ENCODE measurements around the gene TMEM167A. TPM values are rescaled to one million over a fixed set of nuclear protein-coding genes. Genes with fewer than 3 reads are reported as not detected.

TMEM167A gene
- total RNA-seq, 1 donor: 17.8 TPM

DNA sequence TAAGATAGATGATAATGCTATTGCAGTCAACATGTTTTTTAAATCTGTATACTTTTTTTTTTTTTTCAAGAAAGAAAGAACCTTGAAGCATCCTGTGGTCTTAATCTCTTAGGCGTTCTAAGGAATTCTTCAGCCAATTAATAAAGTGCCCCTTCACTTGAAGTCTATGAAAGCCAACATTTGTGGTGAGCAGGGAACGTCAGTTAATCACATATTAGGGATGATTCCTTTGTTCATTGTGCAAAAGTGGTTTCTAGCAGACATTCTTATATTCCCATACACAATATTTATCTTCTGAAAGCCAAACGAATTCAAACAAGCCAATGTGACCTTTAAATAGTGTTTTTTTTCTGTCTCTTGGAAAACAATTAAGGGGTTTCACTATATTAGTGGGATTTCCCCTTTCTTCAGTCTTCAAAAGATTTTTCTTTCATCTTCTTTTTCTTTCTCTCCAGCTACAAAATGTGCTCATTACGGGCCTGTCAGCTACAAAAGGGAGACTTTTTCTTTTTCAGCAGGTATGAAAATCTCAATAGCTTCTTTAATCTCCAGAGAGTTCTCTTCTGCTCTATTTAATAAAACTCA, 40.1 kb downstream of the TMEM167A start:
- DNase-seq (ENCODE audit: low read depth in 2 of 3, low spot score in 2 of 3): no peak

DNA sequence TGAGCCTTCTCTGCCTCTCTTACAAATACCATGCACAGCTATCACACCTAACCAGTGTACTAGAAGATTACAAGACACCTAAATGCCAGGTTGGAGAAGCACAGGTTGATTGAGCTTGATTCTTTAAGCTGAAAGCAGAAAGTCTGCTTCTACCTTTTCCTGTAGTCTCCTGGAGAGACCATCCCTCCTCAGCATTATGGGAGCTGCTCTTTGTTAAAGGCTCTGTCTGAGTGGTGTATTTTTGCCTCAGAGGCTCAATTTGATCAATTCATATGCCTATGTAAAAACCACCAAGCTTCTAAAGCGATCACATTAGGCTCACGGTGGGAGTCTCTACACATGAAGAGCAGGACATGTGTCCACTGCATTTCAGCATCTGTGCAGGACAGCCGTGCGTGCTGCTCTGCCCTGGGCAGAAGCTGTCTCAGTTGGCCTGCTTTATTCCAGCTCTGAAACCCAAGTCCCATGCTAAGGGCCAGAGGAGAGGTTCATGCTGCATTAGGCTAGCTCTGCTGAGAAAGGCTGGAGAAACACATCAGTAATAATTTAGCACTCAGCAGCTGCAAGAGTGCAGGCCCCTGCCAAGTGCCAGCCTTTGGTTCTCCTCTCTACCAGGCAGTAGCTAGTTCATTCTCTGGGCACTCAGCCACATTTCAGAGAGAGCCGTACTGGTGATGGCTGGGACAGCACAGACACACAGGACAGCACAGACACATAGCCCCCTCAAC, 41.7 kb downstream of the TMEM167A start:
- peak in 1 of 3 donors; percentile 59 for DNase-seq (ENCODE audit: low read depth in 2 of 3, low spot score in 2 of 3)

DNA sequence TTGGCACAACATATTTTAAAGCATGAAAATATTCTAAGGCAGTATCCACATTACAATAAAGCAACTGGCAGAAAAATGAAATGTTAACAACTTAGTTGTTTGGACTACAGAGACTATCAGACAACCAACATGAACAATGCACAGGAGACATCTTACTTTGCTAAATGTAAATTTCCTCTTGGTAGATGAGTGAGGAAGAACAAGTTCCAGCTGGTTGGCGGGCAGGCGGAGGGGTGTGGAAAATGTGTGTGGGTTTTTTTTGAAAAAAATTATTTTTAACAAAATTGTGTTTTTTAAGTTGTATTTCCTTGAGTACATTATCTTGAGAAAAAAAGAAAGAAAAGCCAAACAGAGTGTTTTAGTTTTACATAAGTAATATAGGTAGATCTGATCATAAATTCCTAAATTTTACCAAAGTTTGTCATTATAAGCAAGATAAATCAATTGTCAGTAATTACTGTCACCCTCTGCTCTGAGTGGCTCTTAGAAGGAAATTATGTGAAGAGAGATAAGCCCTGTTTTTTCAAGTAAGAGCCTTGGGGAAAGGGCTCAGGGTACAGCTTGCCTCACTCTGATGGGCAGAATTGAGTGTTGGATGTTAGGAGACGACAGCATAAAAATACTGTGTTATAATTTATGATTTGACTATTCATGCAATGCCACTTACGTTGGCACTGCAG, 42.5 kb downstream of the TMEM167A start:
- DNase-seq (ENCODE audit: low read depth in 2 of 3, low spot score in 2 of 3): peak in 2 of 3 donors; percentile 18 to 67

DNA sequence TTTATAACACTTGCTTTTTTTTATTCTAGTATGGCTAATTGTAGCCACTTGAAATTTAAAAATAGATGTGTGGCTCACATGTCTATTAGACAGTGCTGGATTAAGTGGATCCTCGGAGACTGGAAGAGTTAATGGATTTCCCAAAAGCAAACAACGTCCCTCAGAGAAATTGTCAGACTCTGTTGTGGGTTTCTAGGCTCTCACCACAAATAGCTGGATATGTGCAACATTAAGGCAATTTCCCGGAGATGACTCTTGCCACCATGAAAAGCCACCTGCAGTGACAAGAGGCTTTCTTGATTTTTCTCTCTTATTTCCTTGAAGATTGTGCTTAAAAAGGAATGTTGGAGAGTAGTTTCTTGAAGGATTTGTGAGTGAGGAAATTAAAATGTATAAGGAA, 43.2 kb downstream of the TMEM167A start:
- DNase-seq (ENCODE audit: low read depth in 2 of 3, low spot score in 2 of 3): no peak

DNA sequence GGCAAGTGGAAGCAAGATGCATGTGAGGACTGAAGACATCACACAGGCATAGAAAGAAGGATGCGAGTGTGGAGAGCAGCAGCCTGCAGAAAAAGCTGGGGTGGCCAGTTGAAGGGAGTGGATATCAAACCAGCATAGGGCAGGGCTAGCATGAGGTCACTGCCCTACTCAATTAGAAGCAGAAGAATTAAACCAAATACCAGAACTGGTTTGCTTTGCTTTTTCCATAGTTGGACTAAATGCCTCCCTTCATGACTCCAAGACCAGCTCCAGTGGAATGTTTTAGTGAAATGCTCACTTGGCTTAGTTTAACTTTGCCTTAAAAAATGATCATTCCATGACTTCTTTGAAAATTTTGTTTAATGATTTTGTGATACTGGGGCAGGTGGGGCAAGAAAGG, 45.8 kb downstream of the TMEM167A start:
- DNase-seq (ENCODE audit: low read depth in 2 of 3, low spot score in 2 of 3): no peak

DNA sequence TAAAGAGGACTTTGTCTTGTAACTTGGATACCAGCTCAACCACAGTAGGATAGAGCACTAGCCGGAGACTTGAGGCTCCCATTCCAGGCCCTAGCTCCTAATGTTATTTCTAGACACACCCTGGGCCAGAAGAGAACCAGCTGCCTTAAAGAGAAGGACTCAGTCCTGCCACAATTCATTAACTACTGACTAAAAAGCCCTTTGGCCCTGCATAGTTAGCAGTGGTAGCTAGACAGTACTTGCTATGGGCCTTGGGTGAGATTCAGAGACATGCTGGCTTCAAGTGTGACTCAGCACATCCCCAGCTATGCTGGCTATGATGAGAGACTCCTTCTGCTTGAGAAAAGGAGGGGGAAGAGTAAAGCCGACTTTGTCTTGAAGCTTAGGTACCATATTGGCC, 47.3 kb downstream of the TMEM167A start:
- DNase-seq (ENCODE audit: low read depth in 2 of 3, low spot score in 2 of 3): no peak

DNA sequence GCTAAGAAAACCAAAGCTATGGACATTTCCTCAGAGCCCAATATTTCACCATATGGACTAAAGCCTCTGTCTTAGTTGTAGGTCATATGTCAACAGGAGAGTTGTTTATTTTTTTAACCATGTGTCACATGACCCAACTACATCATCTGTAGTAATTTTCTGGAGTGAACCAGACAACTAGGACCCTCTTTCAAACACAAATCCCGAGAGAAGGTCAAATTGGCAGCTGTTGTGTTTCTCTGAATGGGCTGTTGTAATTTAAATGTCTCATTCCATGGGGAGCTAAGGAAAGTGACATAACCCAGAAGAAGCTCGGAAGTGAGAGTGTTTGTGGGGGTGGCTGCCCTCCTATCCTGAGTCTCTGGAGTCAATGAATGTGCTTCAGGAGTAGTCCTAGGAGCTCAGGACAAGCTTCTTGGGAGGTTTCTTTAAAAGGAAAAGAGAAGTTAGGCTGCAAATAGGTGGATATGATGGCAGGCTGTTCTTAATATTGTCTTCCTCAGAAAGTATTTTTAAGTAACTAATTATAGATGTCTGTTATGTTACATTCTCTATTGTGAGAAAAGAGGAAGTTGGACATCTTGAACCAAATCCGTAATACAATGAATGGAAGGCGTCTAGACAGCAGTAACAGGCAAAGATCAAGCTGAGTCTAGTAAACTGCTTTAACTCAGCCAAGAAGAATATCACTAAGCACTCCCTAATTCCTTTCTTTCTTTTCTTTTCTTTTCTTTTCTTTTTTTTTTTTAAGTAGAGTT, 50.1 kb downstream of the TMEM167A start:
- peak in 2 of 3 donors; percentile 40 to 88 for DNase-seq (ENCODE audit: low read depth in 2 of 3, low spot score in 2 of 3)

DNA sequence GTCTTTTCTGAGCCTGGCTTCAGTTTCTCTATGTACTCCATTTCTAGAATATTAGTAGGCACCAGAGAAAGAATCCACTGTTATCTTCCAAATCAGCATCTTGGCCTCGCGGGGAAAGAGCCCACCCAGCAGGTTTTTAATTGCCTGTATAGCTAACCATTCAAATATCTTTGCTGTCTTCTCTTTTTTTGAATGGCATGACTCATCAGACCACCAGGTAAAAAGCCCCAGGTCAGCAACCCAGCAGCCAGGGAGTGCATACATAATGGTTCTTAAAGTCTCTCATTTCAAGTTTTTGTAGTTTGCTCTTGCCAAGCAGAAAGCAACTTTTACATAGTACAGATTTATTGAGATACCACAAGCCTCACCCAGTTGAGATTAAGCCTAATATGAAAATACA, 50.7 kb downstream of the TMEM167A start:
- peak in 2 of 3 donors; percentile 15 to 28 for DNase-seq (ENCODE audit: low read depth in 2 of 3, low spot score in 2 of 3)

DNA sequence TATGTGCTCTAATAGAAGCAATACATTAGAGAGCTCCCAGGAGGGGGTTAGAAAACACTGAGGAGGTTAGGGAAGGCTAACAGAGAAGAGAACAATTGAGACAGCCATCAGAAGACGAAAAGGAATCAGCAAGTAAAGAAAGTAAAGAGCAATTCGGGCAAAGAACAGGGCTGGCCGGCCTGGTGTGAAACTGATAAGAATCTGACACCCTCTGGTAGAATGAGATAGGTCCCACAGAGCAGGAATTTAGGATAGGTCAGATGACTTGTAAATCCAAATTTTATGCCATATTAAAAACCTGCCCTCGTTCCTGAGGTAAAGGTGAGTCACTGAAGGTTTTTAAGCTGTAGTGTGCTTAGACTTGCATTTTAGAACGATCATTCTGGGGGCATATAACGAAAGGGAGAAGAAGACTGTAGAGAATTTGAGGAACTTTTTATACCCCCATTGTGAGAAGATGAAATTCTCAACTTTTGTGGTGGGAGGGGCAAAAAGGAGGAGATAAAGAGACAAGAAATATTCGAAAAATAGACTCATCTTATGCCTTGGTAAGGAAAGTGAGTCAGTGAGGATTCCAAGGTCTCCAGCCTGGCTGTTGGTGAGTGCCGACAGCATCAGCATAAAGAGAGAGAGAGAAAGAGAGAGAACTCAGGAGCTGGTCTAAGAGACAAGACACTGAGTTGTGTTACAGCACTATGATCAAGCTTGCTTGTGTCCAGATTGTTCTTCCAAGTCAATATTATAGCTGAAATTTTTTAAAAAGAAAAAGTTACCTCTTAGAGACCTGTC, 51.3 kb downstream of the TMEM167A start:
- no peak for DNase-seq (ENCODE audit: low read depth in 2 of 3, low spot score in 2 of 3)

DNA sequence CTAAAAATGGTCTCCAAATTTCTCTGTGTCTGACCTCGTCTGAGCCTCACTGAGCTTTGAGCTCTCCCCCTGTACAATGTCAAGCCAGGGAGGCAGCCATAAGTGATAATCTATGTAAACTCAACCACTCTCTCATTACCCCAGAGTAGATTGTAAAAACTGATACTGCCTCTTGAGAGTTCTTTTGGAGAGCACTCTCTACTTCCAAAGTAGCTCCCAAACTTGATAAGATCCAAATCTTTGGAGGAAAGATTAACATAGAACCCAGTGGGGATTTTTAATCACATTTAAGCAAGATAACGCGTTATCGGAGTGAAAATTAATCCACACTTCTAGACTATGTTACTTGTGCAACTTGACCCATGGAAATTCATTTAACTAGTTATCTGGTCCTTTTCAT, 54.9 kb downstream of the TMEM167A start:
- no peak for DNase-seq (ENCODE audit: low read depth in 2 of 3, low spot score in 2 of 3)

DNA sequence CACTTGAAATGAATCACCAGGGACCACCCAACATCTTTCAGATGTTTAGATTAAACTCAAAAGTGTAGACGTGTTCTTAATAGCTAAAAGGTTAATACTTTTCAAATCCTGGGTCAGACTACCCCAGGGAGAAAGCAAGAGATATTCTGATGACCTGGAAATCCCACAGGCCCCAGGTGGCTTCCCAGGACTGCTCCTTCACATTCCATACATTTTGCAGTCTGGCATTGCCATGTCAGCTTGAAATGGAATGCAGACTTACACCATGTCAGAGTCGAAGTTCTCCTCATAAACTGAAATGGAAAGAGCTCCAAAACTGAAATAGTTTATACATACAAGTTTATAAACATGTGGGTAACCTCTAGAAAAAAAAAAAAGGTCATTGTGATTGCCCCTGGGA, 61.5 kb downstream of the TMEM167A start:
- no peak for DNase-seq (ENCODE audit: low read depth in 2 of 3, low spot score in 2 of 3)

DNA sequence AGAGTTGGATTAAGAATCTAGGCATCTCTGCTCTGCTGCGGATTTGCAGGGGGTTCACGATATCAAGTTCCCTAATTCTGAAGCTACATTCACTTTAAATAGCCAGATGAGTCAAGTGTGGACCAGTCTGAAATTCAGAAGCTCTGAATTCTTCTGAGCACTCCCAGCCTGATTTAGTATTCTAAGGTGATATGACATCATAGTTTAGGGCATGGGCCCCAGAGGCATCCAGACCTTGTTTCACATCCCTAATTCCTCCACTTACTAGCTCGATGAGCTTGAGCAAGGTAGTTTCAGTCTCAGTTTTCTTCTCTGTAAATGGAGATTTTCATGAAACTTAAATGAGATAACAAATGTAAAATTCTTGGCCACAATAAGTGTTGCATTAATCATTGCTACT, 65.2 kb downstream of the TMEM167A start:
- no peak for DNase-seq (ENCODE audit: low read depth in 2 of 3, low spot score in 2 of 3)

DNA sequence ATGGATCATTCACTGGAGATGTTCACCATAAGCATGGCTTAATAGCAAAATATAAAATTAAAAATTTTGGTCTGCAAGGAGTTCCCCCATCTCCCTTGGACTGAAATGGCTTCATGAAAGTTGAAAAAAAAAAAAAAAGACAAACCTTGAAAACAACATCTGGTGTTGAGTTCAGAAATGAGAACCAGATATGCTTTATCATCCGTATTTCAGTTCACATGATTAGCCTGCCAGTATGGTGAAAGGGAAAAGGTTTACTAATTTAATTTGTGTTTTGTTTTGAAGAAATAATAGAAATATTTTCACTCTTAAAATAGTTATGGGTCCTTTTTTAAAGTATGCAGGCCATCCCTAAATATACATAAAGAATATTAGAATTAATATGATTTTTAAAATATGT, 67.8 kb downstream of the TMEM167A start:
- DNase-seq (ENCODE audit: low read depth in 2 of 3, low spot score in 2 of 3): no peak

DNA sequence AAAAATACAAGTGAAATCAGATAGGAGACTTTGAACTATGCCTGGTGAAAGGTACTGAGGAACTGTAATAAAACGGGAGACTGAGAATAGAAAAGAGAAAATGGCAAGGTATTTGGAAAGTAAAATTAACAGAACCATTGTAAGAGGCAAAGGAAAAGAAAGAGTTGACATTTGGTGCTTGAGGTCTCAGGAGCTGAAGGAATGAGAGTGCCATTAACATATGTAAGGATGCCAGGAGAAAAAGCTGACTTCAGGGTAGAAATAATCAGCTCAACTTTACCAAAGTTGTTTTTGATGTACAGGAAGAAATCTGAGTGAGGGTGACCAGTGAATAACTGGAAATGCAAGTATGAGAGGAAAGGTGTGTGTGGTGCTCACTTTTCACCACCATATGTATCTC, 69.4 kb downstream of the TMEM167A start:
- DNase-seq (ENCODE audit: low read depth in 2 of 3, low spot score in 2 of 3): no peak

DNA sequence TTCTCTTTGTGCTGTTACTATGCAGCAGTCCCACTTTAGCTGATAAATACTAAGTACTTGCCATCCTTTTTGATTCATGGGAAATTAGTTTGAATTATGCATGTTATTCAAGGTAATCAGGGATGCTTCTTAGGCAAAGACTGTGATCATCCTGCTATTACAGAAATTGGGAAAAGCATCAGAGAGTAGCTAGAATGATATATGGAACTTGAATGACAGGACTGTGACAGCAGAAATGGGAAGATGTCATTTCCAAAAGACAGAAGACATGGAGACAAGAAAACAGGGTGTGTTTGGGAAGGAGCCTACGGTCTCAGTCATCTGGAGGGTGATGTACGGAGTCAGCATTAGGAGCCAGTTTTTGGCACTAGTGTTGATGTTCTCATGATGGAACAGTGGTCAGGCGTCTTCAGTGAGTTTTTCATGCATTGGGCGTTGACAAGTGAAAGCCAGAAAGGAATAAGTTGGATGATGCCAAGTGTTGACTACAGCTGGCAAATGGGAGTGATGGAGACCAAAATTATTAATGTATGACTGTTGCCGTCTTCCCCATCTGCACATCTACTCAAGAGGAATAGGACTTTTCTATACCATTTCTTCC, 70.4 kb downstream of the TMEM167A start:
- DNase-seq (ENCODE audit: low read depth in 2 of 3, low spot score in 2 of 3): no peak

DNA sequence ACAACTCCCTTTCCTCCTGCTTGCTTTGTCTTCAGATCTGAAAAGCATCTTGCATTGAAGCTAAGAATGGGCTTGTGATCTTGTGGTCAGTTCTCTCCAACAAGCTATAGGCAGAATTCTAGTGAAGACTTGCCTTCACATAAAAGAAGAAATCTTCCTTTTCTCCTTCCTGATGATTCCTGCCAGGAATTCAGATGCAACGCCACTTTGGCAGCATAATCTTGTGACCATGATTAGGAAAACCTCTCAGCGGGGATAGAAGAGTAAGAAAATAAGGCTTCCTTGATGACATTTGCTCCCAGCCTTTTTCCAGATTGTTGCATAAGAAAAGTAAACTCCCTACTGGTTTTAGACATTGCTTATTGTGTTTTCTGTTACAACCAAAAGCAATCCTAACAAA, 73.4 kb downstream of the TMEM167A start:
- DNase-seq (ENCODE audit: low read depth in 2 of 3, low spot score in 2 of 3): no peak
